H9 (cell line): ENCODE measurements around the gene ERVV-1. TPM values are rescaled to one million over a fixed set of nuclear protein-coding genes. Genes with fewer than 3 reads are reported as not detected.

Source experiments
- DNase-seq: peaks from one replicate; pipeline ENCODE4 v3.0.0-alpha.2; 2017
- H2AFZ ChIP-seq: one replicate; pipeline ENCODE4 v1.6.1; 2013; ENCODE audit warnings: mild to moderate bottlenecking, low read length, control low read depth, moderate library complexity
- H2AK5ac ChIP-seq: 2 replicates; pipeline ENCODE4 v1.6.1; 2013; ENCODE audit warnings: low read length, control low read depth, mixed read lengths; ENCODE audit not compliant: insufficient read length
- H2BK120ac ChIP-seq: one replicate; pipeline ENCODE4 v1.6.1; 2013; ENCODE audit warnings: low read depth, mild to moderate bottlenecking, low read length, control low read depth, inconsistent platforms; ENCODE audit not compliant: poor library complexity, severe bottlenecking
- H2BK12ac ChIP-seq: 2 replicates; pipeline ENCODE4 v1.6.1; 2013; ENCODE audit warnings: low read length, control low read depth, mixed read lengths, low read depth; ENCODE audit not compliant: insufficient read length
- H2BK15ac ChIP-seq: 2 replicates; pipeline ENCODE4 v1.6.1; 2013; ENCODE audit warnings: low read depth, low read length, control low read depth
- H2BK20ac ChIP-seq: one replicate; pipeline ENCODE4 v1.6.1; 2013; ENCODE audit warnings: low read depth, mild to moderate bottlenecking, low read length, control low read depth, inconsistent platforms; ENCODE audit not compliant: poor library complexity, severe bottlenecking
- H2BK5ac ChIP-seq: 2 replicates; pipeline ENCODE4 v1.6.1; 2013; ENCODE audit warnings: low read length, control low read depth, mixed read lengths; ENCODE audit not compliant: insufficient read length
- H3K14ac ChIP-seq: 2 replicates; pipeline ENCODE4 v1.6.1; 2013; ENCODE audit warnings: low read length, control low read depth; ENCODE audit not compliant: insufficient read depth
- H3K18ac ChIP-seq: 2 replicates; pipeline ENCODE4 v1.6.1; 2013; ENCODE audit warnings: low read depth, mild to moderate bottlenecking, mixed read lengths, low read length, control low read depth; ENCODE audit not compliant: insufficient read length
- H3K23ac ChIP-seq: 2 replicates; pipeline ENCODE4 v1.6.1; 2013; ENCODE audit warnings: low read length, control low read depth, mixed read lengths, low read depth; ENCODE audit not compliant: insufficient read length
- H3K23me2 ChIP-seq: 2 replicates; pipeline ENCODE4 v1.6.1; 2013; ENCODE audit warnings: low read depth, mild to moderate bottlenecking, mixed read lengths, low read length, control low read depth; ENCODE audit not compliant: insufficient read length, poor library complexity, severe bottlenecking
- H3K27ac ChIP-seq: 2 replicates; pipeline ENCODE4 v1.5.1; 2013; ENCODE audit warnings: low read length, control low read depth, mixed read lengths, low read depth; ENCODE audit not compliant: insufficient read length
- H3K27me3 ChIP-seq: 2 replicates; pipeline ENCODE4 v1.6.1; 2013; ENCODE audit warnings: low read length, control low read depth, inconsistent platforms; ENCODE audit not compliant: insufficient read depth
- H3K4ac ChIP-seq: 2 replicates; pipeline ENCODE4 v1.6.1; 2013; ENCODE audit warnings: low read depth, mild to moderate bottlenecking, control low read depth, inconsistent platforms, low read length, moderate library complexity
- H3K4me1 ChIP-seq: 2 replicates; pipeline ENCODE4 v1.6.1; 2013; ENCODE audit warnings: low read length, control low read depth, inconsistent platforms; ENCODE audit not compliant: insufficient read depth
- H3K4me2 ChIP-seq: 2 replicates; pipeline ENCODE4 v1.6.1; 2013; ENCODE audit warnings: low read length, control low read depth, mixed read lengths; ENCODE audit not compliant: insufficient read length, insufficient read depth
- H3K56ac ChIP-seq: 2 replicates; pipeline ENCODE4 v1.6.1; 2013; ENCODE audit warnings: low read depth, mild to moderate bottlenecking, mixed read lengths, low read length, control low read depth; ENCODE audit not compliant: insufficient read length
- H3K79me1 ChIP-seq: 2 replicates; pipeline ENCODE4 v1.6.1; 2013; ENCODE audit warnings: low read depth, mild to moderate bottlenecking, moderate library complexity, low read length, control low read depth, inconsistent platforms; ENCODE audit not compliant: insufficient read depth, poor library complexity, severe bottlenecking
- H3K79me2 ChIP-seq: 2 replicates; pipeline ENCODE4 v1.6.1; 2013; ENCODE audit warnings: low read length, control low read depth, inconsistent platforms; ENCODE audit not compliant: insufficient read depth
- H3K9ac ChIP-seq: 2 replicates; pipeline ENCODE4 v1.6.1; 2013; ENCODE audit warnings: low read length, control low read depth, mixed read lengths; ENCODE audit not compliant: insufficient read length; ENCODE audit errors: extremely low read depth
- H3K9me3 ChIP-seq: one replicate; pipeline ENCODE4 v1.6.1; 2013; ENCODE audit warnings: low read depth, low read length, inconsistent platforms; ENCODE audit not compliant: control insufficient read depth
- H3T11ph ChIP-seq: one replicate; pipeline ENCODE4 v1.6.1; 2013; ENCODE audit warnings: mild to moderate bottlenecking, low read length, control low read depth, inconsistent platforms
- H4K20me1 ChIP-seq: one replicate; pipeline ENCODE4 v1.6.1; 2013; ENCODE audit not compliant: control insufficient read depth, insufficient read length, insufficient read depth
- H4K5ac ChIP-seq: 2 replicates; pipeline ENCODE4 v1.6.1; 2013; ENCODE audit warnings: low read depth, mild to moderate bottlenecking, mixed read lengths, low read length, control low read depth; ENCODE audit not compliant: insufficient read length
- H4K8ac ChIP-seq: replicated peaks from 2 replicates; pipeline ENCODE4 v1.6.1; 2013; ENCODE audit warnings: low read length, control low read depth, mixed read lengths, low read depth; ENCODE audit not compliant: insufficient read length
- H4K91ac ChIP-seq: 2 replicates; pipeline ENCODE4 v1.6.1; 2013; ENCODE audit warnings: low read depth, mild to moderate bottlenecking, moderate library complexity, mixed read lengths, low read length, control low read depth; ENCODE audit not compliant: insufficient read length
- H3K27ac Mint-ChIP-seq, 3 experiments: 2 replicates in 2 of 3; 3 replicates in 1 of 3; pipeline ENCODE4 v1.8.0; 2020 to 2021; ENCODE audit warnings: mixed read lengths in 3 of 3, mild to moderate bottlenecking in 1 of 3, moderate library complexity in 1 of 3
- H3K27me3 Mint-ChIP-seq: 2 replicates; pipeline ENCODE4 v1.8.0; 2021; ENCODE audit warnings: low read depth, mild to moderate bottlenecking, moderate library complexity, mixed read lengths
- H3K36me3 Mint-ChIP-seq, 3 experiments: 2 replicates in 2 of 3; 3 replicates in 1 of 3; pipeline ENCODE4 v1.8.0; 2020 to 2021; ENCODE audit warnings: low read depth in 3 of 3, mixed read lengths in 3 of 3; ENCODE audit not compliant: insufficient read depth in 1 of 3
- H3K4me1 Mint-ChIP-seq, 2 experiments: 2 replicates each; pipeline ENCODE4 v1.8.0; 2020; ENCODE audit warnings: mixed read lengths in 2 of 2
- H3K4me3 Mint-ChIP-seq, 2 experiments: 2 replicates in 1 of 2; 3 replicates in 1 of 2; pipeline ENCODE4 v1.8.0; 2020 to 2021; ENCODE audit warnings: mild to moderate bottlenecking in 2 of 2, mixed read lengths in 2 of 2, moderate library complexity in 1 of 2
- H3K9me3 Mint-ChIP-seq, 2 experiments: 2 replicates in 1 of 2; 3 replicates in 1 of 2; pipeline ENCODE4 v1.8.0; 2020; ENCODE audit warnings: mild to moderate bottlenecking in 2 of 2, mixed read lengths in 2 of 2, moderate library complexity in 1 of 2
- CTCF ChIP-seq: fragments of 200-600 bp; sonication (generic); conservative IDR thresholded peaks from 3 replicates; pipeline ENCODE4 v1.8.0; 2021; ENCODE audit warnings: antibody characterized with exemption, mild to moderate bottlenecking
- WGBS: extraction: QIAGEN DNeasy Blood & Tissue Kit; methylation state at CpG from one replicate; pipeline ENCODE4 v1.1.7; 2013; ENCODE audit warnings: missing lambda C conversion rate, low lambda C conversion rate, mixed read lengths; ENCODE audit not compliant: insufficient read length; ENCODE audit errors: extremely low coverage; 5-methylcytosine and 5-hydroxymethylcytosine counted together
- total RNA-seq: library from RNA; stranded (reverse); gene quantifications from 2 replicates; pipeline ENCODE4 v1.2.1, GENCODE V29; 2021

Gene ERVV-1
- total RNA-seq, 1 experiment from 2014 or later: not detected

- DNase-seq: no peak
- no peak overlapping the region for H2AFZ ChIP-seq
- no peak overlapping the region for H3K56ac ChIP-seq
- H3K23ac ChIP-seq: no peak overlapping the region
- H3K18ac ChIP-seq: no peak overlapping the region
- no peak overlapping the region for H3K4me3 Mint-ChIP-seq
- no peaks in the 10 kb centered on the region for H3K79me1 ChIP-seq
- no peak overlapping the region for H2BK5ac ChIP-seq
- no peak overlapping the region for H2BK120ac ChIP-seq
- H3K79me2 ChIP-seq: no peaks in the 10 kb centered on the region
- H3K9me3 ChIP-seq: no peaks in the 10 kb centered on the region
- H3K4me2 ChIP-seq: no peak overlapping the region
- H4K5ac ChIP-seq: no peak overlapping the region
- no peaks in the 10 kb centered on the region for H4K20me1 ChIP-seq
- no peaks in the 10 kb centered on the region for H3K23me2 ChIP-seq
- no peak overlapping the region for H3K27ac ChIP-seq
- no peak overlapping the region for H2BK15ac ChIP-seq
- H2AK5ac ChIP-seq: no peak overlapping the region
- no peaks in the 10 kb centered on the region; a peak in 1 of 7 replicates for H3K36me3 Mint-ChIP-seq
- H3K4me1 ChIP-seq: no peaks in the 10 kb centered on the region
- no peak for TF ChIP-seq CTCF
- WGBS: no CpG with 5 or more reads among the region's 2 CpGs
- peaks cover 10% of the 10 kb centered on the region for H3K27me3 Mint-ChIP-seq
- H3K27me3 ChIP-seq: no peaks in the 10 kb centered on the region
- no peak overlapping the region for H3K14ac ChIP-seq
- no peak overlapping the region for H2BK20ac ChIP-seq
- H4K8ac ChIP-seq: no peak overlapping the region
- H3K9ac ChIP-seq: no peak overlapping the region
- H3T11ph ChIP-seq: no peak overlapping the region
- H3K27ac Mint-ChIP-seq: no peak overlapping the region
- peaks cover 7 to 10% of the 10 kb centered on the region in 2 experiments for H3K4me1 Mint-ChIP-seq
- H3K4ac ChIP-seq: no peak overlapping the region
- no peaks in the 10 kb centered on the region; a peak in 1 of 5 replicates for H3K9me3 Mint-ChIP-seq
- H2BK12ac ChIP-seq: no peak overlapping the region
- H4K91ac ChIP-seq: no peak overlapping the region
These were observed 1.4 kb downstream of the ERVV-1 start for GRCh38 chr19:53015159-53015558.
